Measurements from ENCODE around the gene PFDN4. TPM values are rescaled to one million over a fixed set of nuclear protein-coding genes. Genes with fewer than 3 reads are reported as not detected.
"Not testable (repeated sequence)": the region's sequence is repeated elsewhere in the genome, so short reads cannot be mapped to it uniquely, and the experiment has no call there.

PFDN4 gene
- total RNA-seq, 4 donors from 2014 or later, result 46.4 to 72.7 (median 54.2) TPM

- ATAC-seq (ENCODE audit: low FRiP score), result peak; percentile 81
- DNase-seq (ENCODE audit: low spot score), result no peak
- TF ChIP-seq CTCF (IDR thresholded peaks at IDR 0.05), result no peak
These were observed 49.4 kb downstream of the PFDN4 start for GRCh38 chr20:54257071-54257816.

GRCh38 chr20:54260116-54260515 lies 52.2 kb downstream of the PFDN4 start:
- DNase-seq (ENCODE audit: low spot score) (no peak), ATAC-seq (ENCODE audit: low FRiP score) (no peak)
- TF ChIP-seq CTCF (IDR thresholded peaks at IDR 0.05), result no peak

GRCh38 chr20:54262671-54263070 lies 54.8 kb downstream of the PFDN4 start:
- no peak for DNase-seq (ENCODE audit: low spot score)
- ATAC-seq (ENCODE audit: low FRiP score), result no peak
- TF ChIP-seq CTCF (IDR thresholded peaks at IDR 0.05), result no peak

- no peak for TF ChIP-seq CTCF (IDR thresholded peaks at IDR 0.05)
- ATAC-seq (ENCODE audit: low FRiP score) (no peak), DNase-seq (ENCODE audit: low spot score) (no peak)
These were observed 55.3 kb downstream of the PFDN4 start for GRCh38 chr20:54263116-54263690.

- ATAC-seq (ENCODE audit: low FRiP score), result not testable (repeated sequence)
These were observed 57.9 kb downstream of the PFDN4 start for GRCh38 chr20:54265791-54266190.

GRCh38 chr20:54266844-54267243 lies 59.0 kb downstream of the PFDN4 start:
- ATAC-seq (ENCODE audit: low FRiP score), result no peak
- DNase-seq (ENCODE audit: low spot score), result no peak
- TF ChIP-seq CTCF (IDR thresholded peaks at IDR 0.05), result no peak

More at GRCh38 chr20:54265791-54266190, 57.9 kb downstream of the PFDN4 start:
- DNase-seq (ENCODE audit: low spot score), result not testable (repeated sequence)

GRCh38 chr20:54267483-54268003 lies 59.7 kb downstream of the PFDN4 start:
- TF ChIP-seq CTCF (IDR thresholded peaks at IDR 0.05), result no peak
- no peak for ATAC-seq (ENCODE audit: low FRiP score)
- DNase-seq (ENCODE audit: low spot score), result no peak

Measured in omental fat pad (tissue), 4 donors.